HepG2 (cell line): ENCODE data around the gene ANXA2. TPM values are rescaled to one million over a fixed set of nuclear protein-coding genes. Genes with fewer than 3 reads are reported as not detected.

Source experiments
- ADNP ChIP-seq: sonication (generic); formaldehyde crosslinking; IDR thresholded peaks from 2 replicates; pipeline ENCODE4 v1.4.0; 2020; ENCODE audit warnings: missing genetic modification reagents
- CEBPB ChIP-seq: IDR thresholded peaks from 2 replicates; pipeline ENCODE4 v1.6.1; 2011; ENCODE audit warnings: low read depth, low read length, improper control_type of control experiment, borderline replicate concordance
- CSRNP1 ChIP-seq: sonication (generic); formaldehyde crosslinking; IDR thresholded peaks from 2 replicates; pipeline ENCODE4 v1.8.1; 2023; ENCODE audit warnings: mild to moderate bottlenecking, missing genetic modification reagents
- ERF ChIP-seq: IDR thresholded peaks from 2 replicates; pipeline ENCODE4 v1.6.1; 2018; ENCODE audit warnings: missing biosample characterization, missing genetic modification reagents
- HMGA1 ChIP-seq: sonication (generic); formaldehyde crosslinking; conservative IDR thresholded peaks from 2 replicates; pipeline ENCODE4 v1.4.0; 2020; ENCODE audit warnings: missing genetic modification reagents
- IKZF1 ChIP-seq: fragments of 450-650 bp; IDR thresholded peaks from 2 replicates; pipeline ENCODE4 v1.7.1; 2016
- MNT ChIP-seq: fragments of 450-650 bp; IDR thresholded peaks from 2 replicates; pipeline ENCODE4 v1.6.1; 2016
- NFYC ChIP-seq: IDR thresholded peaks from 2 replicates; pipeline ENCODE4 v1.6.1; 2016; ENCODE audit warnings: missing genetic modification reagents, missing compliant biosample characterization
- PHB2 ChIP-seq: fragments of 450-650 bp; IDR thresholded peaks from 2 replicates; pipeline ENCODE4 v1.6.1; 2018; ENCODE audit not compliant: partially characterized antibody
- POLR2G ChIP-seq: fragments of 200-400 bp; formaldehyde crosslinking; IDR thresholded peaks from 2 replicates; pipeline ENCODE4 v1.6.1; 2018; ENCODE audit warnings: mild to moderate bottlenecking, low read depth, low read length, moderate library complexity
- RELA ChIP-seq: sonication (generic); formaldehyde crosslinking; IDR thresholded peaks from 2 replicates; pipeline ENCODE4 v1.4.0; 2020; ENCODE audit warnings: missing genetic modification reagents
- REPIN1 ChIP-seq: sonication (generic); formaldehyde crosslinking; IDR thresholded peaks from 2 replicates; pipeline ENCODE4 v1.8.0; 2022; ENCODE audit warnings: missing genetic modification reagents, low read depth, mild to moderate bottlenecking, borderline replicate concordance
- STAG1 ChIP-seq: sonication (generic); formaldehyde crosslinking; IDR thresholded peaks from 2 replicates; pipeline ENCODE4 v1.4.0; 2020; ENCODE audit warnings: missing genetic modification reagents
- TBL1XR1 ChIP-seq: fragments of 150-350 bp; IDR thresholded peaks from 2 replicates; pipeline ENCODE4 v1.6.1; 2014; ENCODE audit warnings: borderline replicate concordance, low read length; ENCODE audit not compliant: partially characterized antibody
- U2AF1 ChIP-seq: fragments of 200-400 bp; formaldehyde crosslinking; optimal IDR thresholded peaks from 2 replicates; pipeline ENCODE3; 2017; ENCODE audit warnings: mild to moderate bottlenecking, low read depth, low read length
- ZNF124 ChIP-seq: sonication (generic); formaldehyde crosslinking; IDR thresholded peaks from 2 replicates; pipeline ENCODE4 v1.4.0; 2020; ENCODE audit warnings: missing genetic modification reagents
- ZNF20 ChIP-seq: sonication (generic); formaldehyde crosslinking; IDR thresholded peaks from 2 replicates; pipeline ENCODE4 v1.4.0; 2020; ENCODE audit warnings: mild to moderate bottlenecking, moderate library complexity, missing genetic modification reagents
- ZNF329 ChIP-seq: sonication (generic); formaldehyde crosslinking; IDR thresholded peaks from 2 replicates; pipeline ENCODE4 v1.9.0; 2021; ENCODE audit warnings: low read depth, mild to moderate bottlenecking, missing genetic modification reagents
- ZNF354B ChIP-seq: sonication (generic); formaldehyde crosslinking; IDR thresholded peaks from 2 replicates; pipeline ENCODE4 v1.8.0; 2022; ENCODE audit warnings: mild to moderate bottlenecking, missing genetic modification reagents
- ZNF674 ChIP-seq: sonication (generic); formaldehyde crosslinking; IDR thresholded peaks from 2 replicates; pipeline ENCODE4 v1.5.0; 2020; ENCODE audit warnings: low read depth, mild to moderate bottlenecking, missing genetic modification reagents
- ZNF724P ChIP-seq: sonication (generic); formaldehyde crosslinking; IDR thresholded peaks from 2 replicates; pipeline ENCODE4 v1.8.0; 2022; ENCODE audit warnings: missing genetic modification reagents, borderline replicate concordance
- polyA plus RNA-seq, 8 experiments: library from polyadenylated mRNA; depleted of rRNA in 3 of 8; stranded (reverse) in 7 of 8; unstranded in 1 of 8; fragments of >200 nt; fragmentation: Illumina TruSeq in 4 of 8; extraction: Trizol in 4 of 8; gene quantifications; 2 replicates each; pipeline versions ENCODE4 v1.2.1 to v1.2.3, GENCODE V29; 2011 to 2016; ENCODE audit warnings: low read depth in 4 of 8, missing spikeins in 1 of 8, mixed read lengths in 1 of 8; ENCODE audit not compliant: insufficient read depth in 1 of 8
- total RNA-seq, 5 experiments: library from RNA; depleted of rRNA; stranded (reverse); fragments of >200 nt; fragmentation: Illumina TruSeq; extraction: Trizol; gene quantifications; 2 replicates each; pipeline ENCODE4 v1.2.3, GENCODE V29; 2016; ENCODE audit warnings: low read depth in 1 of 5
- TF ChIP-seq, protein P1 (sequence below): IDR thresholded peaks from 2 replicates; pipeline ENCODE4 v1.6.1; 2012; ENCODE audit warnings: low read depth, low read length, improper control_type of control experiment
- TF ChIP-seq, protein P2 (sequence below): IDR thresholded peaks from 2 replicates; pipeline ENCODE4 v1.6.1; 2016; ENCODE audit warnings: low read depth

The ANXA2 gene
- total and polyA plus RNA-seq, 2 of the 13 experiments (the other 11 are each of a cell fraction or from before 2014, with no cell fraction given), result 196 to 613 TPM

DNA sequence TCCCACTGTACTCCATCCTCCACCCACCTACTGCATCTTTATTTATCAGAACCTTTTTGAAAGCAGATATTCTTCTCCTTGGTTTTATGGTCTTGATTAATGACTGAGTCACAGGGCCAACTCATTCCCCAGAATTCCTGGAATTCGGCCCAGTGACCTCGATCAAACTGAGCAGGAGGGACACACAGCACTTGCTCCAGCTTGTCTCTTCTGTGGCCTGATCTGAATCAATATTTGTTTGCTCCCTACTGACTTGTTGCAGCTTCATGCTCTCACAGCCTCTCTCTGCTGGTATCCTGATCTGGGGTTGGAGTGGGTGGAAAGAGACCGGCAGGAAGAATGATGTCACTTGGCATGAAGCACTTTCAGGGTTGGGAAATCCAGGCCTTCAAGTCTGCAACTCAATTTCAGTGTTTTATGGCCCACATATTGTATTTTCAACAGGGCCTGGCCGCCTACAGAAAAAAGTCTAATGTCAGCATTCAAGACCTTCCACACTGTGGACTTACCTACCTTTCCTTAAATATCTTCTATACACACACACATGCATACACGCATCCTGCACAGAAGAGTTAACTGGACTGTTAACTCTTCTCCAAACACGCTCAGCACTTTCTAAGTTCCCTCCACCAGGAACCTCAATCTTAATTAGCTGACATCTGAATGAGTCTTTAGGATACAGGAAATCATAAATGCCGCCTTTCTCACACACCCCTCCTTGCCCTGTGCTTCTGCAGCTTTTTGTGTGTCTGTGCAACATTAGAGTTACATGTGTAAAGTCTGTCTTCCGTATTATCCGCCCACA, 4.6 kb downstream of the ANXA2 start (continued):
- TF ChIP-seq, protein P1, sequence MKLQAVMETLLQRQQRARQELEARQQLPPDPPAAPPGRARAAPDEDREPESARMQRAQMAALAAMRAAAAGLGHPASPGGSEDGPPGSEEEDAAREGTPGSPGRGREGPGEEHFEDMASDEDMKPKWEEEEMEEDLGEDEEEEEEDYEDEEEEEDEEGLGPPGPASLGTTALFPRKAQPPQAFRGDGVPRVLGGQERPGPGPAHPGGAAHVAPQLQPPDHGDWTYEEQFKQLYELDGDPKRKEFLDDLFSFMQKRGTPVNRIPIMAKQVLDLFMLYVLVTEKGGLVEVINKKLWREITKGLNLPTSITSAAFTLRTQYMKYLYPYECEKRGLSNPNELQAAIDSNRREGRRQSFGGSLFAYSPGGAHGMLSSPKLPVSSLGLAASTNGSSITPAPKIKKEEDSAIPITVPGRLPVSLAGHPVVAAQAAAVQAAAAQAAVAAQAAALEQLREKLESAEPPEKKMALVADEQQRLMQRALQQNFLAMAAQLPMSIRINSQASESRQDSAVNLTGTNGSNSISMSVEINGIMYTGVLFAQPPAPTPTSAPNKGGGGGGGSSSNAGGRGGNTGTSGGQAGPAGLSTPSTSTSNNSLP, result peak; percentile 93
- TF ChIP-seq PHB2, result no peak
- TF ChIP-seq U2AF1, result peak; percentile 38
- peak; percentile 79 for TF ChIP-seq ERF (CRISPR knock-in tag)
- TF ChIP-seq MNT, result no peak
- TF ChIP-seq IKZF1, result no peak
- TF ChIP-seq NFYC (CRISPR knock-in tag), result peak; percentile 29
- TF ChIP-seq ZNF124 (CRISPR knock-in tag), result 0 out of 2 replicates have a peak, but pooled peaks have one; percentile 21
- no peak for TF ChIP-seq REPIN1
- 0 out of 2 replicates have a peak, but pooled peaks have one; percentile 31 for TF ChIP-seq RELA
- TF ChIP-seq, protein P2, sequence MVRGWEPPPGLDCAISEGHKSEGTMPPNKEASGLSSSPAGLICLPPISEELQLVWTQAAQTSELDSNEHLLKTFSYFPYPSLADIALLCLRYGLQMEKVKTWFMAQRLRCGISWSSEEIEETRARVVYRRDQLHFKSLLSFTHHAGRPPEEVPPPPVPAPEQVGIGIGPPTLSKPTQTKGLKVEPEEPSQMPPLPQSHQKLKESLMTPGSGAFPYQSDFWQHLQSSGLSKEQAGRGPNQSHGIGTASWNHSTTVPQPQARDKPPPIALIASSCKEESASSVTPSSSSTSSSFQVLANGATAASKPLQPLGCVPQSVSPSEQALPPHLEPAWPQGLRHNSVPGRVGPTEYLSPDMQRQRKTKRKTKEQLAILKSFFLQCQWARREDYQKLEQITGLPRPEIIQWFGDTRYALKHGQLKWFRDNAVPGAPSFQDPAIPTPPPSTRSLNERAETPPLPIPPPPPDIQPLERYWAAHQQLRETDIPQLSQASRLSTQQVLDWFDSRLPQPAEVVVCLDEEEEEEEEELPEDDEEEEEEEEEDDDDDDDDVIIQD (CRISPR knock-in tag), result peak; percentile 76
- TF ChIP-seq ZNF354B (CRISPR knock-in tag), result no peak
- peak; percentile 69 for TF ChIP-seq TBL1XR1
- TF ChIP-seq ADNP (CRISPR knock-in tag), result no peak
- peak; percentile 23; the same call in 1 of the 2 replicates for TF ChIP-seq STAG1 (CRISPR knock-in tag)
- no peak for TF ChIP-seq HMGA1 (CRISPR knock-in tag)
- TF ChIP-seq ZNF674, result no peak
- no peak; the same call in 1 of the 2 replicates for TF ChIP-seq ZNF329 (CRISPR knock-in tag)
- TF ChIP-seq ZNF20 (CRISPR knock-in tag), result no peak
- TF ChIP-seq POLR2G, result peak; percentile 13
- TF ChIP-seq ZNF724P, result no peak
- peak; percentile 96 for TF ChIP-seq CEBPB
- TF ChIP-seq CSRNP1 (CRISPR knock-in tag), result no peak
